Spleen (tissue), 11 donors: Measurements from ENCODE around the gene UBE2L5. TPM values are rescaled to one million over a fixed set of nuclear protein-coding genes. Genes with fewer than 3 reads are reported as not detected.

ENCODE experiments used
- DNase-seq: peaks from one replicate; pipeline ENCODE4 v3.0.0-alpha.2; 2020
- H3K27ac ChIP-seq, 8 donors: fragments of 200-600 bp; sonication (generic) in 7 of 8; 1 replicate in 4 of 8; 2 replicates in 4 of 8; pipeline versions ENCODE4 v1.5.0 to v1.8.0; 2016 to 2021; ENCODE audit warnings: inconsistent platforms in 4 of 8, mild to moderate bottlenecking in 4 of 8, moderate library complexity in 1 of 8
- H3K27me3 ChIP-seq, 7 donors: fragments of 200-600 bp; sonication (generic) in 6 of 7; replicated peaks in 1 of 7; 1 replicate in 4 of 7; 2 replicates in 3 of 7; pipeline versions ENCODE4 v1.5.0 to v1.8.0; 2016 to 2021; ENCODE audit warnings: inconsistent platforms in 3 of 7, mild to moderate bottlenecking in 1 of 7
- H3K36me3 ChIP-seq, 6 donors: fragments of 200-600 bp; sonication (generic) in 5 of 6; 1 replicate in 4 of 6; 2 replicates in 2 of 6; pipeline versions ENCODE4 v1.5.0 to v1.8.0; 2016 to 2021; ENCODE audit warnings: inconsistent platforms in 2 of 6
- H3K4me1 ChIP-seq, 6 donors: fragments of 200-600 bp; sonication (generic) in 5 of 6; 1 replicate in 3 of 6; 2 replicates in 3 of 6; pipeline versions ENCODE4 v1.5.0 to v1.8.0; 2016 to 2021; ENCODE audit warnings: inconsistent platforms in 3 of 6
- H3K4me3 ChIP-seq, 8 donors: fragments of 200-600 bp; sonication (generic) in 7 of 8; 1 replicate in 4 of 8; 2 replicates in 4 of 8; pipeline versions ENCODE4 v1.5.0 to v1.8.0; 2016 to 2021; ENCODE audit warnings: inconsistent platforms in 4 of 8, mild to moderate bottlenecking in 4 of 8, moderate library complexity in 2 of 8
- H3K9me3 ChIP-seq, 8 donors: fragments of 200-600 bp; sonication (generic) in 7 of 8; 1 replicate in 4 of 8; 2 replicates in 4 of 8; pipeline versions ENCODE4 v1.5.0 to v1.8.0; 2016 to 2021; ENCODE audit warnings: inconsistent platforms in 4 of 8
- POLR2A ChIP-seq, 3 donors: fragments of 450-650 bp; IDR thresholded peaks; one replicate each; pipeline ENCODE4 v1.5.1; 2017; ENCODE audit warnings: antibody characterized with exemption in 3 of 3, mild to moderate bottlenecking in 1 of 3
- POLR2AphosphoS5 ChIP-seq, 3 donors: sonication (generic); formaldehyde crosslinking; IDR thresholded peaks; one replicate each; pipeline ENCODE4 v1.5.1; 2017; ENCODE audit warnings: antibody characterized with exemption in 3 of 3
- WGBS, 5 donors: extraction: QIAGEN DNeasy Blood & Tissue Kit in 3 of 5; methylation state at CpG; one replicate each; pipeline versions ENCODE4 v1.1.5 to v1.1.7; 2013 to 2018; 5-methylcytosine and 5-hydroxymethylcytosine counted together
- intact Hi-C: fragments of 100-400 bp; cut with DNase I; formaldehyde crosslinking; loops from one replicate; pipeline ENCODE4 v1.15.0; 2023; ENCODE audit warnings: low total_unique reads
- polyA plus RNA-seq, 3 donors: library from polyadenylated mRNA; stranded (reverse); fragments of 200-250 nt; gene quantifications; one replicate each; pipeline ENCODE4 v1.2.1, GENCODE V29; 2013
- total RNA-seq, 7 donors: library from RNA; depleted of rRNA in 3 of 7; stranded (reverse); fragments of >200 nt in 3 of 7; fragmentation: NEBNext Ultra II Directional in 4 of 7; extraction: Animal tissue kit (Norgen Biotek cat#: 25700) in 4 of 7; gene quantifications; one replicate each; pipeline versions ENCODE4 v1.1.0 to v1.2.1, GENCODE V29; 2016 to 2021
- TF ChIP-seq, protein P1 (sequence below), 11 experiments: fragments of 200-600 bp in 7 of 11; fragments of 450-650 bp in 4 of 11; sonication (generic) in 4 of 11; IDR thresholded peaks in 8 of 11; conservative IDR thresholded peaks in 3 of 11; 1 replicate in 7 of 11; 2 replicates in 4 of 11; pipeline versions ENCODE4 v1.4.0 to v1.8.0; 2016 to 2021; ENCODE audit warnings: antibody characterized with exemption in 11 of 11, inconsistent platforms in 4 of 11, mild to moderate bottlenecking in 1 of 11
- donor health status: healthy with polysubstance abuse.
- donor health status: DM: no; HTN: no; CAD: no; lungs with moderate emphysema.
- donor health status: DM: no; HTN: no; CAD: no.
- donor health status: Bipolar disorder and iron deficiency.
- donor health status: healthy.
- donor health status: DM: no; HTN: no; CAD: no.
- donor health status: DM: yes; HTN: yes; CAD: no.

The UBE2L5 gene
- total and polyA plus RNA-seq, 10 donors: 0.05 TPM; not detected in 9

DNA sequence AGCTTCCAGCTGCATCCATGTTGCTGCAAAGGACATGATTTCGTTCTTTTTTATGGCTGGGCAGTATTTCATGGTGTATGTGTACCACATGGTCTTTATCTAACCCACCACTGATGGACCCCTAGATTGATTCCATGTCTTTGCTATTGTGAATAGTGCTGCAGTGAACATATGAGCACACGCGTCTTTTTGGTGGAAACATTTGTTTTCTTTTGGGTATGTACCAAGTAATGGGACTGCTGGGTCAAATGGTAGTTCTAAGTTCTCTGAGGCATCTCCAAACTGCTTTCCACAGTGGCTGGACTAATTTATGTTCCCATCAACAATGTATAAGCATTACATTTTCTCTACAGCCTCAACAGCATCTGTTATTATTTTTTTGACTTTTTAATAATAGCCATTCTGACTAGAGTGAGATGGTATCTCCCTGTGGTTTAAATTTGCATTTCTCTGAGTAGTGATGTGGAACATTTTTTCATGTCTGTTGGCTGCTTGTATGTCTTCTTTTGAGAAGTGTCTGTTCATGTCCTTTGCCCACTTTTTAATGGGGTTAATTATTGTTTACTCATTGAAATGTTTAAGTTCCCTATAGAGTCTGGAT lies 6.8 kb upstream of the UBE2L5 start:
- no peaks in the 10 kb centered on the region for H3K27me3 ChIP-seq
- H3K4me3 ChIP-seq: peak overlapping the region in 1 of 8 donors; percentile 9
- peaks cover 0 to 61% (median 35%) of the 10 kb centered on the region in 6 donors for H3K4me1 ChIP-seq
- WGBS, 5 donors: 70 to 88% (median 72%) methylated on average over 3 of the region's 3 CpGs
- TF ChIP-seq, protein P1, sequence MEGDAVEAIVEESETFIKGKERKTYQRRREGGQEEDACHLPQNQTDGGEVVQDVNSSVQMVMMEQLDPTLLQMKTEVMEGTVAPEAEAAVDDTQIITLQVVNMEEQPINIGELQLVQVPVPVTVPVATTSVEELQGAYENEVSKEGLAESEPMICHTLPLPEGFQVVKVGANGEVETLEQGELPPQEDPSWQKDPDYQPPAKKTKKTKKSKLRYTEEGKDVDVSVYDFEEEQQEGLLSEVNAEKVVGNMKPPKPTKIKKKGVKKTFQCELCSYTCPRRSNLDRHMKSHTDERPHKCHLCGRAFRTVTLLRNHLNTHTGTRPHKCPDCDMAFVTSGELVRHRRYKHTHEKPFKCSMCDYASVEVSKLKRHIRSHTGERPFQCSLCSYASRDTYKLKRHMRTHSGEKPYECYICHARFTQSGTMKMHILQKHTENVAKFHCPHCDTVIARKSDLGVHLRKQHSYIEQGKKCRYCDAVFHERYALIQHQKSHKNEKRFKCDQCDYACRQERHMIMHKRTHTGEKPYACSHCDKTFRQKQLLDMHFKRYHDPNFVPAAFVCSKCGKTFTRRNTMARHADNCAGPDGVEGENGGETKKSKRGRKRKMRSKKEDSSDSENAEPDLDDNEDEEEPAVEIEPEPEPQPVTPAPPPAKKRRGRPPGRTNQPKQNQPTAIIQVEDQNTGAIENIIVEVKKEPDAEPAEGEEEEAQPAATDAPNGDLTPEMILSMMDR (IDR thresholded peaks at IDR 0.05 in 8 of 11, conservative IDR thresholded peaks at IDR 0.05 in 3 of 11): no peak
- TF ChIP-seq POLR2AphosphoS5 (IDR thresholded peaks at IDR 0.05): no peak
- no peak for TF ChIP-seq POLR2A (IDR thresholded peaks at IDR 0.05)
- intact Hi-C loops: no loop called here
- no peaks in the 10 kb centered on the region for H3K9me3 ChIP-seq
- H3K36me3 ChIP-seq: no peaks in the 10 kb centered on the region
- no peak for DNase-seq
- H3K27ac ChIP-seq: peak overlapping the region in 6 of 8 donors; percentile 29 to 77 (median 57)

DNA sequence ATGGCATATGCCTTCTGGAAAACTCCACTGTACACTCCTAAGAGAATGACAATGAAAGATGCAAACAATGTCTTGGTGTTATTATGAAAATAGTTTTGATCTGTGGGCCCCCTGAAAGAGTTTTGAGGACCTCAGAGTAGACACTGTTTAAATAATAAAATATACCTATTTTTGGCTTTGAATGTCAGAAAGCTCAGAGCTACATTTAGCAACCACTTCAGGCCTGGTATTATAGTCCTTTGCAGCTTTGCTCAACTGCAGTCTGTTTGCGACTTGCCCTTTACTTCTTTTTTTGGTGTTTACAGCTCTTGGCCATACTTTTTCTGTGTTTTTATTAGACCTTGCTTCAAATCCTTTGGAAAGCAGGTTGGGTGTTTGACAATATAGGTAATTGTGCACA lies 5.8 kb upstream of the UBE2L5 start:
- TF ChIP-seq POLR2AphosphoS5 (IDR thresholded peaks at IDR 0.05) (no peak), POLR2A (IDR thresholded peaks at IDR 0.05) (no peak)
- TF ChIP-seq, protein P1 (IDR thresholded peaks at IDR 0.05 in 8 of 11, conservative IDR thresholded peaks at IDR 0.05 in 3 of 11): no peak
- H3K27ac ChIP-seq: peak overlapping the region in 2 of 8 donors; percentile 52 to 59
- intact Hi-C loops: no loop called here
- no peaks in the 10 kb centered on the region for H3K9me3 ChIP-seq
- H3K27me3 ChIP-seq: no peaks in the 10 kb centered on the region
- 69 to 83% (median 78%) methylated on average over 1 of the region's 1 CpG for WGBS, 5 donors
- DNase-seq: no peak
- no peaks in the 10 kb centered on the region for H3K36me3 ChIP-seq
- H3K4me3 ChIP-seq: no peak overlapping the region
- peaks cover 6 to 70% (median 44%) of the 10 kb centered on the region in 6 donors for H3K4me1 ChIP-seq

DNA sequence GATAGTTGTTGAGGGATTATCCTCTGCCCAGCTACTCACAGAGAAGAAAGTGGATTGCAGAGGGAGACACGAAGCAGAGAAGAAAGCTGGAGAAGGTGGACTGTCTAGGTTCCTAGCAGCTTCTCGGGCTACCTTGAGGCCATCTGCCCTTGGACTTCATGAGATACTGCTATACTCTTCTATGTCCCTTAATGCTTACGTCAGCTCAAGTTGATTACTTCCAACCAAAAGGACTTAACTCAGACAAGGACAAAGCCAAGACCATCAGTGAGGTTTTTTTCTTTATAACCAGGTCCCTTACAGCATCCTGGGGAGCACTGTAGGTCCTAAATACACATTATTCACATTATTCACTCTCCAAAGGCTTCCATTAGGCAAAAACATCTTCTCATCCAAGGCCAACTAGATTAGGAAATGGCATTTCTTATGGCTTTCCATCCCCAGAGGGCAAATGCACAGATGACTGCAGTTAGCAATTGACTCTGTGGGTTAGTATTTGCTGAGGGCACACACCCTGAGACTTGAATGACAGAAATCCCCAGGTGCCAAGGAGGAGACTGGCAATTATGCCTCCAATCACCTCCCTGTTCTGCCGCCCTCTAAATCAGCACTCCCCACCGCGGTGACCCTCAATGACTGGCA lies 4.1 kb upstream of the UBE2L5 start:
- Histone ChIP-seq H3K27me3 (no peaks in the 10 kb centered on the region), H3K4me1 (peaks cover 6 to 64% (median 42%) of the 10 kb centered on the region in 6 donors), H3K36me3 (no peaks in the 10 kb centered on the region), H3K4me3 (no peak overlapping the region), H3K27ac (no peak overlapping the region), H3K9me3 (no peaks in the 10 kb centered on the region)
- WGBS, 5 donors: 87 to 92% (median 92%) methylated on average over 6 of the region's 6 CpGs
- intact Hi-C loops: no loop called here
- no peak for DNase-seq
- TF ChIP-seq, protein P1 (IDR thresholded peaks at IDR 0.05 in 8 of 11, conservative IDR thresholded peaks at IDR 0.05 in 3 of 11): no peak
- no peak for TF ChIP-seq POLR2A (IDR thresholded peaks at IDR 0.05)

DNA sequence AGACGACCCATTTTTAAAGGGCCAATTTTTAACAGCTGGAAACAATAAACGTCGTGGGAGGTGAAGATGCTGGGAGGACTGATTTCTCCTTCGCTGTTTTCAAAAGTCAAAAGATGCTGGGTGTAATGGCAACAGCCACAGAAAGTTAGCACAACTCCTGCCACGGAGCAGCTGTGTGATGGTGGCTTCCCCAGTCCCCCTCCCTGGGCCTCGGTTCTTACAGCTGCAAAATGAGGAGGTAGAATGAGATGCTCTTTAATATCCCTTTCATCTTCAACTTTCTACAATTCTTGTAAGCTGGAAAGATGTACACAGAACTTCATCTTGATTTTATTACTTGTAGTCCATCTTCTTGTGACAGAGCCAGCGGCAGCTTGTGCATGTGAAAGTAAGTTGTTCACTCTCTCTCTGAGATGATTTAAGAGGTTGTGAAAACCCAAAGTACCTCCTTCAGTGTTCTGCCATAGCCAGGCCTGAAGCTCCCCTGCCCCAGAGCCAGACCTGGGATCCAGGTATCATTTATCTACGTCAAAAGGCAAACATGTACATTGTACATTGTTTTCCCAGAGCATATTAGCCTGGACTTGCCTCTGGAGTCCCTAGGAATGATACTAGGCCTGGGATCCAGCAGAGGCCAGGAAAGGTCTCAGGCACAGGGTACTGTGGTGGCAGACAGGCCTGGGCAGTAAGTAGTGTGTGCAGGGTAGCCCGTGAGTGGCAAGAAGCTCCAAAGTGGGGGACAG lies 3.4 kb upstream of the UBE2L5 start:
- no peaks in the 10 kb centered on the region for H3K27me3 ChIP-seq
- H3K4me1 ChIP-seq: peaks cover 6 to 63% (median 39%) of the 10 kb centered on the region in 6 donors
- intact Hi-C loops: no loop called here
- H3K36me3 ChIP-seq: no peaks in the 10 kb centered on the region
- TF ChIP-seq POLR2AphosphoS5 (IDR thresholded peaks at IDR 0.05) (no peak), POLR2A (IDR thresholded peaks at IDR 0.05) (no peak)
- TF ChIP-seq, protein P1 (IDR thresholded peaks at IDR 0.05 in 8 of 11, conservative IDR thresholded peaks at IDR 0.05 in 3 of 11): no peak
- no peak for DNase-seq
- peak overlapping the region in 1 of 8 donors; percentile 1 for H3K27ac ChIP-seq
- no peaks in the 10 kb centered on the region for H3K9me3 ChIP-seq
- 76 to 89% (median 83%) methylated on average over 9 of the region's 9 CpGs for WGBS, 5 donors
- no peak overlapping the region for H3K4me3 ChIP-seq
